Measurements from ENCODE around the gene TRIM29. TPM values are rescaled to one million over a fixed set of nuclear protein-coding genes. Genes with fewer than 3 reads are reported as not detected.

TRIM29 gene
- total RNA-seq, 2 donors from 2014 or later = not detected

Other genes with a start within 250 kb of the TRIM29 start
- 1 to 10 TPM; 1.3 to 3.8 TPM for gene OAF, start 72.9 kb upstream of the TRIM29 start, total RNA-seq
- gene POU2F3, start 102.0 kb upstream of the TRIM29 start, total RNA-seq = not detected
- gene TLCD5, start 187.2 kb upstream of the TRIM29 start, total RNA-seq = under 1 TPM; 0.10 to 0.32 TPM
- 10 to 100 TPM; 12.9 to 31.3 TPM for gene ARHGEF12, start 198.3 kb upstream of the TRIM29 start, total RNA-seq

Measured in T-helper 17 cell (primary cell).